ENCODE data around the gene MAGIX.
"Not testable (repeated sequence)": the region's sequence is repeated elsewhere in the genome, so short reads cannot be mapped to it uniquely, and the experiment has no call there.

MAGIX gene

GRCh38 chrX:49160908-49161307 lies 1.6 kb upstream of the MAGIX start:
- no peak for DNase-seq (ENCODE audit: low read depth)

DNA sequence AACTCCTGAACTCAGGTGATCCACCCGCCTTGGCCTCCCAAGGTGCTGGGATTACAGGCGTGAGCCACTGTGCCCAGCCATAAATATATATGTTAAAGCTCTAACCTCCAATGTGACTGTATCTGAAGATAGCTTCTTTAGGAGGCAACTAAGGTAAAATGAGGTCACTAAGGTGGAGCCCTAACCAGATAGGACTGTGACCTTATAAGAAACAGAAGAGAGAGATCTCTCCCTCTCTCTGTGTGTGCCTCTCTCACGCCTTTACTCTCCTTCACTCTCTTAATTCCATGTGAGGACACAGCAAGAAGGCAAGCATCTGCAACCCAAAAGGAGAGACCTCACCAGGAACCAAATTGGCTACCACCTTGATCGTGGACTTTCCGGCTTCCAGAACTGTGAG lies 926 bp upstream of the MAGIX start:
- DNase-seq (ENCODE audit: low read depth), result no peak

DNA sequence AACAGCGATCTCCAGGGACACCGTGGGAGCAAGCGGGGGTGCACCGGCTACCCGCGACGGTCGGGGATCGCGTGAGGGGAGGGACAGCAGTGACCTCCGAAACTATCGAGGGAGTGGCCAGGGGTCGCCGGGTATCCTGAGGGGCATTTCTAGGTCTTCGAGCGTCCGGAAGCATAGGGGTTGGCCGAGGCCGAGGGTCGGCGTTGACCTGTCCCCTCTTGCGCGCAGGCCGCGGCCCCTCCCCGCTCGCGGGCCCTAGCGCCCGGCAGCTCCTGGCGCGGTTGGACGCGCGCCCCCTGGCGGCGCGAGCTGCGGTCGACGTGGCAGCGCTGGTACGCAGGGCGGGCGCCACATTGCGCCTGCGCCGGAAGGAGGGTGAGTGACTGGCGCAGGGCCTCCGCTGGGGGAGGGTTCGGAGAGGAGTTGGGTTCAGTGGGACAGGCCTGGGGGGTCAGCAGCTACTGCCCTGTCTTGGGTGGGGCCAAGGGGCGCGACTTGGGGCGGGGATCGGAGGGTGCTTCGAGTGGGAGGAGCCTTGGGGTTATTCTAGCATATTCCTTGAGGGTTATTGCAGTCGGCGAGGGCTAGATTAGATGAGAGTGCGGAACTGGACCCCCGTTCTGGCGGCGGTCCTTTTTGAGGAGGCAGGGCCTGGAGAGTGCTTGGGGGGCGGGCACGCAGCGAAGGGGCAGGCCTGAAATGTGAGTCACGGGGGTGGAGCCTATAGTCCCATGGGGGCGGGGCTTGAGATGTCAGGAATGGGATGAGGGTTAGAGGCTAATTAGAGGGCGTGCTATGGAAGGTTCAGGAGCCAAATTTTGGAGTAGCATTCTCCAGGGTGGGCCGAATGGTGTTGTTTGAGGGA lies 1.2 kb downstream of the MAGIX start:
- DNase-seq (ENCODE audit: low read depth), result peak; percentile 46

DNA sequence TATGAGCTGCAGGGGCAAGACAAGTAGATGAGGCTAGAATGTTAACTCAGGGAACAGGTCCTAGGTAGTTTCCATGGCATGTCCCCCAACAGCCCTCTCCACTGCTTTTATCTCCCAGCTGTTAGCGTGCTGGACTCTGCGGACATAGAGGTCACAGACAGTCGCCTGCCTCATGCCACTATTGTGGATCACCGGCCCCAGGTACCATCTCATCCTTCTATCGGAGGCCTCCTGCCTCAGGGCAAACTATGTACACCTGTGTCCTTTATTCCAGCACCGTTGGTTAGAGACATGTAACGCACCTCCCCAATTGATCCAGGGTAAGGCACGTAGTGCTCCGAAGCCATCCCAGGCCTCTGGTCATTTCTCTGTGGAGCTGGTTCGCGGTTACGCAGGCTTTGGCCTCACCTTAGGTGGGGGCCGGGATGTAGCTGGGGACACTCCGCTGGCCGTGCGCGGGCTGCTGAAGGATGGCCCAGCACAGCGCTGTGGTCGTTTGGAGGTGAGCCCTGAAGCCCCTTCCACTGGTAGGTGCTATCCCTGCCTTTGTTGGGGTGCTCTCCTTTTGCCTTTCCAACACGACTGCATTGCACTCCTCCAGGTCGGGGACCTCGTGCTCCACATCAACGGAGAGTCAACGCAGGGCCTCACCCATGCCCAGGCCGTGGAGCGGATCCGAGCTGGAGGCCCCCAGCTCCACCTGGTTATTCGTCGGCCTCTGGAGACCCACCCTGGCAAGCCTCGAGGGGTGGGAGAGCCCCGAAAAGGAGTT lies 2.2 kb downstream of the MAGIX start:
- no peak for DNase-seq (ENCODE audit: low read depth)

- no peak for DNase-seq (ENCODE audit: low read depth)
Measured at GRCh38 chrX:49165901-49166881, 3.6 kb downstream of the MAGIX start.

- peak; percentile 38 for DNase-seq (ENCODE audit: low read depth)
Measured at GRCh38 chrX:49166914-49167739, 4.6 kb downstream of the MAGIX start.

DNA sequence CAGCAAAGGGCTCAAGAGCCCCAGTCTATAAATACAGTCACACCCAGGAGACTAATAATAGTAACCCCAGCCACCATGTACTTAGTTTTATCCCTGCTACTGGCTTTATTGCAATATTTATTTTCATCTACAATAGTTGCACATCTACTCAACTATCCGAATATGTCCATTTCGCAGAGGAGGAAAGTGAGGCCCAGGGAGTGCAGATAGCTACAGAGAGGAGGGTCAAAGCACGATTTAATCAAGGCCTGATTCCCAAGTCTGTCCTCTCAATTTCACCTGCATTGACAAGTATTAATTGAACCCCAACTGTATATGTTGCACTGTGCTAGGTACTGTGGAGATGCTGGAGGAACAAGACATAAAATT lies 5.2 kb downstream of the MAGIX start:
- no peak for DNase-seq (ENCODE audit: low read depth)

- no peak for DNase-seq (ENCODE audit: low read depth)
Measured at GRCh38 chrX:49171752-49172279, 9.3 kb downstream of the MAGIX start, which contains the start of gene PLP2. Gene PLP2, plus strand, starts transcription at chrX:49171898. Its CDS starts 103 bp downstream, at chrX:49172001.

GRCh38 chrX:49172280-49172780 lies 9.8 kb downstream of the MAGIX start:
- no peak for DNase-seq (ENCODE audit: low read depth)

DNA sequence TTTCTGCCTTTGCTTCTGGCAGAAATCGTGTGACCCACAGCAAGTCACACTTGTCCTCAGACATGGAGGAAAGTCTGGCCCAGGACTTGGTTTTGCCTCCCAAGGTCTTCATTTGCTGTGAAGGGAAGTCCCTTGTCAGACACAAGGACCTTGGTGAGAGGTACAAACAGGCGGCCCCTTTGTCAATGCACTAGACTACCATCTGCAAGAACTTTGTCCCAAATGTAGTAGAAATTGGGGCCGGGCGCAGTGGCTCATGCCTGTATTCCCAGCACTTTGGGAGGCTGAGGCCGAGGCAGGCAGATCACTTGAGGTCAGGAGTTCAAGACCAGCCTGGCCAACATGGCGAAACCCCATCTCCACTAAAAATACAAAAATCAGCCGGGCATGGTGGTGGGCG lies 11.0 kb downstream of the MAGIX start:
- not testable (repeated sequence) for DNase-seq (ENCODE audit: low read depth)

GRCh38 chrX:49174723-49175122 lies 12.2 kb downstream of the MAGIX start:
- DNase-seq (ENCODE audit: low read depth), result no peak

- no peak for DNase-seq (ENCODE audit: low read depth)
Measured at GRCh38 chrX:49175435-49176274, 13.1 kb downstream of the MAGIX start.

DNA sequence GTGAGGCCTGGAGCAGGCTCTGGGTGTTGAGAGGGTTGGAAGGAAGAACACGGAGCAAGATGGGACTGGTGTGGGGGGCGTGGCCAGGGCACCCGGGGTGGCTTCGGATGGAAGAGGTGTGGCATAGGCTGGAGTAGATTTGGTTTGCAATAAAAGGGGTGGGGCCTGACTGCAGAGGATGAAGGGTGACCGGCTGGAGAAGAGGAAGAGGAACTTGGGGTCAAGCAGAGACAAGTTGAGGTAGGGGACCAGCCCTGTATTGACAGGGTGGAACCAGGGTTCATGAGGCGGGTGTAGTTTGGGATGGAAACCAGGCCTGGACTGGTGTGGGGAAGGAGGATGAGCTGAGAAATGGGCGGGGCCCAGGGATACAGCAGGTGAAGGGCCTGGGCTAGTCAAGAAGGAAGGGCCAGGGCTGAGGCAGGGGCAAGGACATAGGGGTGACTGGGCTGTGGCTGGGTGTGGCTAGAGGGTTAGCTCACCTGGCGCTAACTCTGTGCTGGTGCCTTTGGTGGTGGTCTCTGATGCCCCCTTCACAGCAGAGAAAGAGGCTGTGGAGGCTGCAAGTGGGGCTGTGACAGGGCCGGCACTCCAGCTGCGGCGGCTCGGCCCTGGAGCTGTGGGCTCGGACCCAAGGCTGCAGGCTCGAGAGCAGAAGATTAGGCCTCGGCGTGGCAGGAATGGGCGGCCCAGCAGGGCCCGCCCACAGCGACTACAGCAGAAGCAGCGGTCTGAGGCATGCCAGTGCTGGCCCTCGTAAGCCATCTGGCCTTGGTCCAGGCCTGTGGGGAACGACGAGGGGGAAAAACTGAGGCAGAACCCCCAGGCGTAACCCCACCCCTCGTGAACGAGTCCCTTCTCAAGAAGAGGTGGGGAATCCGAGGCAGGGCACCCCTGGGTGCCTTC lies 14.1 kb downstream of the MAGIX start:
- no peak for DNase-seq (ENCODE audit: low read depth)

DNA sequence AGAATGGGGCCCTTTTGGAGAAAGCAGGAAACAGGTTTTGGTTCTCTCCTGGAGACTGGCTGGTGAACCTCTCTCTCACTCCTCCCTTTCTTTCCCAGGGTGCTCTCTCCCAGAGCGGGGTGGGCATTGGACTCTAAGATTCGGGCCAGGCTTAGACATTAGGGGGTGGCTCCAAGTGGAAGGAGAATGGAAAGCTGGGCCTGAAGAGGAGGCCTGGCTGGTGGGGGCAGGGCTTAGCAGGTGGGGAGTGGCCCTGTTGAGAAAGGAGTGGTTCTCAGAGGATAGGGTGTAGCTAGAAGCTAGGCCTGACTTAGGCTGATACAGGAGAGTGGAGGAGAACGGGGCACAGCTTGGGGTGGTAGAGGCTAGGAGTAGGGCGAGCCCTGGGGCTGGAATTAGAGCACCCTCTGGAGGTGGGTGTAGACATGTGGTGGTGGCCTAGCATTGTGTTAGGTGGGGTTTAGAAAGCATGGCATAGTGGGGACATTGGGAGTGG lies 14.8 kb downstream of the MAGIX start:
- no peak for DNase-seq (ENCODE audit: low read depth)

DNA sequence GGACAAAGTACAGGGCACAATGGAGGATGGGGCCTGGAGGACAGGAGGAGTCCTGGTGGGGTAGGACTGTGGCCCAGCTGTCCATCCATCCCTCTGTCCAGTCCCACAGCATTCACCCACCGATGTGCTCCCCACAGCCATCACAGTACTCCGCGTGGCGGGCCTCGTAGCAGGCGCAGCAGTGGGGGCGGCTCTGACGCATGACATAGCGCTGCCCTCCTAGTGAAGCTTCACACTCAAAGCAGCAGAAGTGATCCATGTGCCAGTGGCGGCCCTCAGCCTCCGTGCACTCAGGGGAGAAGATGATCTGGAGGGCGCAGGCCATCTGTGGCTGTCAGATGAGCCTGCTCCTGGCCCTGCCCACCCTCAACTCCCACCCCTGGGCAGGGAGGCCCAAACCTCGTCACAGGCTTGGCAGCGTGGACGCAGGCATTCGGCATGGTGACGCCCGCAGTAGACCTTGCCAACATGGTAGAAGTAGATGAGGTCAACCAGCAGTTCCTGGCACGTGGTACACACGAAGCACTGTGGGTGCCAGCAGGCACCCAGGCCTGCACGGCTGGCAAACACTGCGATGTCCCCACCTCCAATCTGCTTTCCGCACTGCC lies 15.4 kb downstream of the MAGIX start:
- no peak for DNase-seq (ENCODE audit: low read depth)

GRCh38 chrX:49178537-49178936 lies 16.0 kb downstream of the MAGIX start:
- DNase-seq (ENCODE audit: low read depth), result no peak

- DNase-seq (ENCODE audit: low read depth), result no peak
Measured at GRCh38 chrX:49179358-49179757, 16.8 kb downstream of the MAGIX start.

GRCh38 chrX:49183701-49184281 lies 21.2 kb downstream of the MAGIX start:
- no peak for DNase-seq (ENCODE audit: low read depth)

Measured in GM04504 (cell line).